Hepatic stellate cell (primary cell): ENCODE measurements around the gene ZFR.
A peak's percentile ranks its signal among the peaks of the same experiment; 100 is the strongest.
"Not testable (repeated sequence)": the region's sequence is repeated elsewhere in the genome, so short reads cannot be mapped to it uniquely, and the experiment has no call there.

Experiments
- DNase-seq: peaks from one replicate; pipeline ENCODE4 v3.0.0; 2011; ENCODE audit warnings: low spot score

The ZFR gene

GRCh38 chr5:32444431-32445286 lies at the start of gene ZFR:
ZFR (minus strand) TSS chr5:32444740; CDS start chr5:32444658, 82 bp downstream.
- peak; percentile 96 for DNase-seq

GRCh38 chr5:32490972-32491557 lies 46.5 kb upstream of the ZFR start:
- DNase-seq: no peak

GRCh38 chr5:32489791-32490562 lies 45.4 kb upstream of the ZFR start:
- DNase-seq: peak; percentile 45

- DNase-seq: no peak
These were observed 42.9 kb upstream of the ZFR start for GRCh38 chr5:32487424-32487823.

GRCh38 chr5:32487008-32487407 lies 42.5 kb upstream of the ZFR start:
- DNase-seq: no peak

GRCh38 chr5:32482193-32482592 lies 37.7 kb upstream of the ZFR start:
- DNase-seq: no peak

- no peak for DNase-seq
These were observed 34.6 kb upstream of the ZFR start for GRCh38 chr5:32479096-32479495.

- no peak for DNase-seq
These were observed 32.4 kb upstream of the ZFR start for GRCh38 chr5:32476891-32477290.

GRCh38 chr5:32475334-32476097 lies 31.0 kb upstream of the ZFR start:
- no peak for DNase-seq

- DNase-seq: no peak
These were observed 29.8 kb upstream of the ZFR start for GRCh38 chr5:32474209-32474854.

GRCh38 chr5:32473072-32473471 lies 28.5 kb upstream of the ZFR start:
- no peak for DNase-seq

GRCh38 chr5:32471784-32472183 lies 27.2 kb upstream of the ZFR start:
- no peak for DNase-seq

- DNase-seq: no peak
These were observed 20.5 kb upstream of the ZFR start for GRCh38 chr5:32465076-32465475.

GRCh38 chr5:32462618-32463017 lies 18.1 kb upstream of the ZFR start:
- peak; percentile 50 for DNase-seq

- DNase-seq: no peak
These were observed 17.0 kb upstream of the ZFR start for GRCh38 chr5:32461441-32462120.

GRCh38 chr5:32460702-32461101 lies 16.2 kb upstream of the ZFR start:
- no peak for DNase-seq

GRCh38 chr5:32458880-32459495 lies 14.4 kb upstream of the ZFR start:
- DNase-seq: no peak

GRCh38 chr5:32455311-32455710 lies 10.8 kb upstream of the ZFR start:
- no peak for DNase-seq

- DNase-seq: no peak
These were observed 10.3 kb upstream of the ZFR start for GRCh38 chr5:32454821-32455220.

- no peak for DNase-seq
These were observed 9.4 kb upstream of the ZFR start for GRCh38 chr5:32453916-32454315.

GRCh38 chr5:32452316-32452715 lies 7.8 kb upstream of the ZFR start:
- DNase-seq: not testable (repeated sequence)
